Measurements from ENCODE around the gene STAU1.
"Not testable (repeated sequence)": the region's sequence is repeated elsewhere in the genome, so short reads cannot be mapped to it uniquely, and the experiment has no call there.

The STAU1 gene

GRCh38 chr20:49112596-49113274, 75.4 kb downstream of the STAU1 start:
- DNase-seq = no peak

GRCh38 chr20:49110767-49111694, 77.1 kb downstream of the STAU1 start:
- no peak for DNase-seq

- DNase-seq = no peak
Observed at GRCh38 chr20:49106328-49106727, 81.8 kb downstream of the STAU1 start.

GRCh38 chr20:49104979-49105547, 83.1 kb downstream of the STAU1 start:
- not testable (repeated sequence) for DNase-seq

GRCh38 chr20:49104365-49104648, 83.8 kb downstream of the STAU1 start:
- DNase-seq = no peak

GRCh38 chr20:49103647-49104364, 84.3 kb downstream of the STAU1 start:
- DNase-seq = no peak

GRCh38 chr20:49103019-49103418, 85.1 kb downstream of the STAU1 start:
- no peak for DNase-seq

GRCh38 chr20:49100972-49101371, 87.2 kb downstream of the STAU1 start:
- DNase-seq = no peak

GRCh38 chr20:49100292-49100691, 87.8 kb downstream of the STAU1 start:
- not testable (repeated sequence) for DNase-seq

- no peak for DNase-seq
Observed at GRCh38 chr20:49099011-49099410, 89.1 kb downstream of the STAU1 start.

- DNase-seq = no peak
Observed at GRCh38 chr20:49098136-49098535, 90.0 kb downstream of the STAU1 start.

GRCh38 chr20:49097159-49097558, 91.0 kb downstream of the STAU1 start:
- no peak for DNase-seq

GRCh38 chr20:49096203-49096730, 91.9 kb downstream of the STAU1 start:
- no peak for DNase-seq

- DNase-seq = no peak
Observed at GRCh38 chr20:49091762-49092161, 96.4 kb downstream of the STAU1 start.

- DNase-seq = no peak
Observed at GRCh38 chr20:49091104-49091503, 97.0 kb downstream of the STAU1 start.

GRCh38 chr20:49082295-49082694, 105.8 kb downstream of the STAU1 start:
- DNase-seq = not testable (repeated sequence)

- no peak for DNase-seq
Observed at GRCh38 chr20:49078310-49078709, 109.8 kb downstream of the STAU1 start.

- DNase-seq = no peak
Observed at GRCh38 chr20:49074521-49074920, 113.6 kb downstream of the STAU1 start.
